Tibial nerve (tissue), 3 donors: Measurements from ENCODE around the gene DNM1L.

ENCODE experiments used
- CTCF ChIP-seq, 5 experiments: fragments of 200-600 bp in 3 of 5; fragments of 450-650 bp in 2 of 5; sonication (generic) in 3 of 5; IDR thresholded peaks; one replicate each; pipeline ENCODE4 v1.5.1; 2016 to 2019; ENCODE audit warnings: antibody characterized with exemption in 5 of 5, mild to moderate bottlenecking in 3 of 5, moderate library complexity in 2 of 5
- POLR2A ChIP-seq, 2 donors: fragments of 450-650 bp; IDR thresholded peaks; one replicate each; pipeline ENCODE4 v1.6.1; 2017; ENCODE audit warnings: antibody characterized with exemption in 2 of 2, mild to moderate bottlenecking in 2 of 2, moderate library complexity in 2 of 2

GRCh38 chr12:32776258-32776657, 97.2 kb downstream of the DNM1L start:
- no peak for TF ChIP-seq CTCF (IDR thresholded peaks at IDR 0.05)
- TF ChIP-seq POLR2A (IDR thresholded peaks at IDR 0.05), result no peak
